IMR-90 (cell line): ENCODE results near the gene F13A1. TPM values are rescaled to one million over a fixed set of nuclear protein-coding genes. Genes with fewer than 3 reads are reported as not detected.

Experiments used
- ATAC-seq: fragments of 200-7000 bp; cut with Tn5 transposase; 2 replicates; pipeline ENCODE4 v1.9.1; 2020; ENCODE audit warnings: low read depth, mild to moderate bottlenecking, moderate library complexity
- BruUV-seq: library from RNA; stranded (reverse); fragments of 400-500 nt; replicated peaks from 2 replicates; lab custom pipeline; 2021; lab: Mats Ljungman, UMichigan
- CTCF ChIA-PET: fragments of 300-600 bp; formaldehyde crosslinking; extraction: SDS; loops from one replicate; lab custom pipeline; 2021; ENCODE audit warnings: antibody characterized with exemption; lab: Yijun Ruan, JAX
- POLR2A ChIA-PET: fragments of 300-600 bp; sonication (Branson Sonifier 250); formaldehyde crosslinking; loops from one replicate; lab custom pipeline; 2022; ENCODE audit warnings: antibody characterized with exemption; ENCODE audit not compliant: unreplicated experiment; lab: Charles Lee
- DNase-seq: peaks from one replicate; pipeline ENCODE4 v3.0.0; 2013
- H2AFZ ChIP-seq: replicated peaks from 2 replicates; pipeline ENCODE3; 2013; ENCODE audit warnings: low read length, mild to moderate bottlenecking; ENCODE audit not compliant: poor library complexity
- H2AK5ac ChIP-seq: 2 replicates; pipeline ENCODE4 v1.6.1; 2013; ENCODE audit warnings: low read depth, low read length, inconsistent platforms
- H2AK9ac ChIP-seq: replicated peaks from 2 replicates; pipeline ENCODE3; 2013; ENCODE audit warnings: mild to moderate bottlenecking, low read depth, low read length, moderate library complexity; ENCODE audit not compliant: poor library complexity
- H2BK120ac ChIP-seq: 2 replicates; pipeline ENCODE4 v1.6.1; 2013; ENCODE audit warnings: low read depth, low read length, inconsistent platforms
- H2BK15ac ChIP-seq: 3 replicates; pipeline ENCODE4 v1.6.1; 2013; ENCODE audit warnings: low read depth, low read length, inconsistent platforms
- H2BK20ac ChIP-seq: 2 replicates; pipeline ENCODE4 v1.6.1; 2013; ENCODE audit warnings: low read depth, mild to moderate bottlenecking, inconsistent platforms, low read length, moderate library complexity
- H2BK5ac ChIP-seq: 2 replicates; pipeline ENCODE4 v1.6.1; 2013; ENCODE audit warnings: mild to moderate bottlenecking, low read depth, low read length, inconsistent platforms; ENCODE audit not compliant: poor library complexity, severe bottlenecking
- H3K14ac ChIP-seq: replicated peaks from 2 replicates; pipeline ENCODE4 v1.6.1; 2013; ENCODE audit warnings: low read depth, low read length, inconsistent platforms
- H3K18ac ChIP-seq: 2 replicates; pipeline ENCODE4 v1.6.1; 2013; ENCODE audit warnings: low read depth, low read length, control low read depth
- H3K23ac ChIP-seq: 2 replicates; pipeline ENCODE4 v1.6.1; 2013; ENCODE audit warnings: low read depth, low read length, inconsistent platforms
- H3K27ac ChIP-seq: 2 replicates; pipeline ENCODE4 v1.5.1; 2013; ENCODE audit warnings: mild to moderate bottlenecking, control low read depth, low read length; ENCODE audit not compliant: insufficient read depth
- H3K27me3 ChIP-seq: 2 replicates; pipeline ENCODE4 v1.6.1; 2013; ENCODE audit warnings: low read length; ENCODE audit not compliant: control insufficient read depth, insufficient read depth
- H3K36me3 ChIP-seq: 2 replicates; pipeline ENCODE4 v1.6.1; 2013; ENCODE audit warnings: low read length, mixed read lengths; ENCODE audit not compliant: control insufficient read depth, insufficient read depth
- H3K4ac ChIP-seq: 2 replicates; pipeline ENCODE4 v1.6.1; 2013; ENCODE audit warnings: low read depth, low read length, inconsistent platforms
- H3K4me1 ChIP-seq: 2 replicates; pipeline ENCODE4 v1.6.1; 2013; ENCODE audit warnings: low read length, mixed read lengths; ENCODE audit not compliant: control insufficient read depth, insufficient read depth
- H3K4me2 ChIP-seq: 2 replicates; pipeline ENCODE4 v1.6.1; 2013; ENCODE audit warnings: low read depth, mild to moderate bottlenecking, control low read depth, low read length, moderate library complexity
- H3K4me3 ChIP-seq: 2 replicates; pipeline ENCODE4 v1.5.1; 2013; ENCODE audit warnings: low read depth, mild to moderate bottlenecking, control low read depth, low read length, moderate library complexity; ENCODE audit not compliant: insufficient read depth
- H3K56ac ChIP-seq: 2 replicates; pipeline ENCODE4 v1.6.1; 2013; ENCODE audit warnings: low read length, inconsistent platforms; ENCODE audit not compliant: insufficient read depth; ENCODE audit errors: extremely low read depth
- H3K79me1 ChIP-seq, 2 experiments: 2 replicates each; pipeline ENCODE4 v1.6.1; 2013; ENCODE audit warnings: low read length in 2 of 2, inconsistent platforms in 1 of 2, low read depth in 1 of 2
- H3K9ac ChIP-seq: 2 replicates; pipeline ENCODE4 v1.6.1; 2013; ENCODE audit warnings: low read depth, low read length, control low read depth
- H3K9me1 ChIP-seq: 2 replicates; pipeline ENCODE4 v1.6.1; 2013; ENCODE audit warnings: low read length, inconsistent platforms; ENCODE audit not compliant: insufficient read depth
- H3K9me3 ChIP-seq: 2 replicates; pipeline ENCODE4 v1.6.1; 2013; ENCODE audit warnings: low read length; ENCODE audit not compliant: control insufficient read depth, insufficient read depth
- H4K20me1 ChIP-seq: 2 replicates; pipeline ENCODE4 v1.6.1; 2013; ENCODE audit warnings: low read length, inconsistent platforms; ENCODE audit not compliant: insufficient read depth
- H4K5ac ChIP-seq: 2 replicates; pipeline ENCODE4 v1.6.1; 2013; ENCODE audit warnings: mild to moderate bottlenecking, low read depth, low read length, control low read depth
- H4K8ac ChIP-seq, 2 experiments: 2 replicates each; pipeline ENCODE4 v1.6.1; 2013; ENCODE audit warnings: low read depth in 2 of 2, low read length in 2 of 2, control low read depth in 1 of 2, inconsistent platforms in 1 of 2
- H4K91ac ChIP-seq: 2 replicates; pipeline ENCODE4 v1.6.1; 2013; ENCODE audit warnings: low read depth, low read length, inconsistent platforms; ENCODE audit not compliant: insufficient read depth
- CHD1 ChIP-seq: IDR thresholded peaks from 2 replicates; pipeline ENCODE4 v1.6.1; 2012; ENCODE audit warnings: low read depth, low read length, improper control_type of control experiment
- FOS ChIP-seq: fragments of 150-350 bp; IDR thresholded peaks from 2 replicates; pipeline ENCODE4 v1.6.1; 2016; ENCODE audit warnings: low read depth, low read length
- MAZ ChIP-seq: IDR thresholded peaks from 2 replicates; pipeline ENCODE4 v1.6.1; 2012; ENCODE audit warnings: low read depth, mild to moderate bottlenecking, low read length, improper control_type of control experiment, moderate library complexity, borderline replicate concordance
- MXI1 ChIP-seq: IDR thresholded peaks from 2 replicates; pipeline ENCODE4 v1.6.1; 2012; ENCODE audit warnings: low read depth, mild to moderate bottlenecking, low read length, moderate library complexity, borderline replicate concordance
- RAD21 ChIP-seq: IDR thresholded peaks from 2 replicates; pipeline ENCODE4 v1.6.1; 2012; ENCODE audit warnings: low read length, improper control_type of control experiment
- RCOR1 ChIP-seq: IDR thresholded peaks from 2 replicates; pipeline ENCODE4 v1.6.1; 2012; ENCODE audit warnings: mild to moderate bottlenecking, low read length, improper control_type of control experiment; ENCODE audit not compliant: insufficient replicate concordance
- RFX5 ChIP-seq: IDR thresholded peaks from 2 replicates; pipeline ENCODE4 v1.8.0; 2012; ENCODE audit warnings: low read depth, mild to moderate bottlenecking, low read length, moderate library complexity
- SMC3 ChIP-seq: fragments of 150-350 bp; IDR thresholded peaks from 2 replicates; pipeline ENCODE4 v1.6.1; 2016; ENCODE audit warnings: low read depth, mild to moderate bottlenecking, antibody characterized with exemption, low read length, moderate library complexity
- WGBS, 2 experiments: methylation state at CpG; one replicate each; pipeline versions ENCODE4 v1.1.5 to v1.1.7; 2013; ENCODE audit warnings: missing lambda C conversion rate in 2 of 2; ENCODE audit not compliant: insufficient read length in 1 of 2; ENCODE audit errors: extremely low coverage in 2 of 2; 5-methylcytosine and 5-hydroxymethylcytosine counted together
- dilution Hi-C: fragments of 300-500 bp; cut with HindIII; formaldehyde crosslinking; loops from one replicate; pipeline ENCODE4 v1.14.3; 2018; ENCODE audit warnings: low sequenced_read_pairs; ENCODE audit not compliant: unreplicated experiment
- in situ Hi-C: fragments of 300-500 bp; cut with MboI; formaldehyde crosslinking; loops from 3 replicates; pipeline ENCODE4 v1.14.3; 2019; ENCODE audit warnings: low sequenced_read_pairs, inconsistent platforms, mixed read lengths
- intact Hi-C: fragments of 100-400 bp; cut with micrococcal nuclease; formaldehyde crosslinking; loops from 2 replicates; pipeline ENCODE4 v1.10.0; 2022
- polyA plus RNA-seq, 3 experiments: library from polyadenylated mRNA; depleted of rRNA; stranded (reverse); fragments of >200 nt; gene quantifications; 2 replicates each; pipeline ENCODE4 v1.2.3, GENCODE V29; 2012; ENCODE audit warnings: low replicate concordance in 1 of 3
- total RNA-seq: library from RNA; depleted of rRNA; stranded (reverse); fragments of >200 nt; gene quantifications from 2 replicates; pipeline ENCODE4 v1.2.3, GENCODE V29; 2012
- TF ChIP-seq, protein P1 (sequence below): conservative IDR thresholded peaks from 2 replicates; pipeline ENCODE4 v1.5.1; 2012; ENCODE audit warnings: mild to moderate bottlenecking, low read depth, low read length, improper control_type of control experiment

The F13A1 gene
- total and polyA plus RNA-seq, 2 of the 4 experiments (the other 2 are of a cell fraction) = not detected

DNA sequence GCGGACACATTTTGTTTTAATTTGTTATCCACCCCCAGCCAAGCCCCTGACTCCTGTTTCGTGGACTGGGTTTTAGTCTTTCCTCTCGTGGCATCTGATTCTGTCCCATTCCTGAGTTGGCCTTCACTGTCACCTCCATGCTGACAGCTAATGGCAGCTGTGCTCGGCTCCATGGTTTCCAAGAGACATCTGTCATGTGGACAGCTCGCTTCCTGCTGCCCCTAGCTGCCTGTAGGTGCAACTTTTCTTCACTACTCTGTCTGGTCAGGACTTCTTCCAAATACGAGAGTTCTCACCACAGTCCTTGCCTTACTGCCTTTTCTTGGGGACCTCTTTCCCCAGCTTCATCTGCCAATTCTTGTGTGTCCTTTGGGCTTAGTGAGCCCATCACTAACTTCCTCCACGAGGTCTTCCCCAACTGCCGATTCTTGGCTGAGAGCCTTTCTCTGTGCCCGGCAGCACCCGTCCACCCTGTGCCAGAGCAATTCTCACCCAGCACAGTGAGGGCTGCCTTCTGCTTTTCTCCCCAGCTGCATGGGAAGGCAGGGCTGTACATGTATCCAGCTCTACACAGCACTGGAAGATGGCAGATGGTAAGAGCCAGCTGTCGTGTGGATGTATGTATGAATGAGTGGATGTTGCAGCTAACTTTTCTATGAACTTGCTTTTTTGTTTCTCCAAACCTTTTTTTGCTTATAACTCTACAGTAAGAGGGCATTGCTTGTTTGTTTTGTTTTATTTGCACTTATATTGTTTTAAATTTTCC lies 140.4 kb downstream of the F13A1 start:
- H3K4me2 ChIP-seq = no peak overlapping the region
- no peak overlapping the region for H2AK9ac ChIP-seq
- H2BK20ac ChIP-seq = no peak overlapping the region
- no peak overlapping the region for H2AFZ ChIP-seq
- no peak overlapping the region for H2BK120ac ChIP-seq
- no peak for DNase-seq
- no peak for ATAC-seq
- H3K79me1 ChIP-seq = no peaks in the 10 kb centered on the region
- peaks cover 33% of the 10 kb centered on the region for H3K9me3 ChIP-seq
- no peak overlapping the region for H3K9ac ChIP-seq
- H3K14ac ChIP-seq = no peak overlapping the region
- dilution Hi-C loops (no loop called here), intact Hi-C loops (no loop called here), in situ Hi-C loops (no loop called here)
- TF ChIP-seq CHD1 (no peak), RAD21 (no peak), FOS (no peak), RFX5 (no peak), MXI1 (no peak), MAZ (no peak), RCOR1 (no peak), SMC3 (no peak)
- TF ChIP-seq, protein P1, sequence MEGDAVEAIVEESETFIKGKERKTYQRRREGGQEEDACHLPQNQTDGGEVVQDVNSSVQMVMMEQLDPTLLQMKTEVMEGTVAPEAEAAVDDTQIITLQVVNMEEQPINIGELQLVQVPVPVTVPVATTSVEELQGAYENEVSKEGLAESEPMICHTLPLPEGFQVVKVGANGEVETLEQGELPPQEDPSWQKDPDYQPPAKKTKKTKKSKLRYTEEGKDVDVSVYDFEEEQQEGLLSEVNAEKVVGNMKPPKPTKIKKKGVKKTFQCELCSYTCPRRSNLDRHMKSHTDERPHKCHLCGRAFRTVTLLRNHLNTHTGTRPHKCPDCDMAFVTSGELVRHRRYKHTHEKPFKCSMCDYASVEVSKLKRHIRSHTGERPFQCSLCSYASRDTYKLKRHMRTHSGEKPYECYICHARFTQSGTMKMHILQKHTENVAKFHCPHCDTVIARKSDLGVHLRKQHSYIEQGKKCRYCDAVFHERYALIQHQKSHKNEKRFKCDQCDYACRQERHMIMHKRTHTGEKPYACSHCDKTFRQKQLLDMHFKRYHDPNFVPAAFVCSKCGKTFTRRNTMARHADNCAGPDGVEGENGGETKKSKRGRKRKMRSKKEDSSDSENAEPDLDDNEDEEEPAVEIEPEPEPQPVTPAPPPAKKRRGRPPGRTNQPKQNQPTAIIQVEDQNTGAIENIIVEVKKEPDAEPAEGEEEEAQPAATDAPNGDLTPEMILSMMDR = no peak
- no peaks in the 10 kb centered on the region for H3K27me3 ChIP-seq
- no peaks in the 10 kb centered on the region for H3K36me3 ChIP-seq
- no peaks in the 10 kb centered on the region for H4K20me1 ChIP-seq
- no peaks in the 10 kb centered on the region for H3K9me1 ChIP-seq
- no peak overlapping the region for H3K23ac ChIP-seq
- BruUV-seq = no TSS peak
- no peak overlapping the region for H4K91ac ChIP-seq
- no peak overlapping the region for H3K27ac ChIP-seq
- H3K4me1 ChIP-seq = no peaks in the 10 kb centered on the region
- no peak overlapping the region for H3K4ac ChIP-seq
- H2BK15ac ChIP-seq = no peak overlapping the region
- H4K8ac ChIP-seq = no peak overlapping the region
- no peak overlapping the region for H2BK5ac ChIP-seq
- WGBS, 2 experiments = 41% methylated on average over 4 of the region's 11 CpGs; no CpG with 5 or more reads in 1 of the 2 experiments
- ChIA-PET CTCF (no interaction called here), POLR2A (no interaction called here)
- H4K5ac ChIP-seq = no peak overlapping the region
- H3K18ac ChIP-seq = no peak overlapping the region
- no peak overlapping the region for H3K56ac ChIP-seq
- no peak overlapping the region for H3K4me3 ChIP-seq
- no peak overlapping the region for H2AK5ac ChIP-seq
